ENCODE results near the gene CSRP3.
A peak's percentile ranks its signal among the peaks of the same experiment; 100 is the strongest.

CSRP3 gene

GRCh38 chr11:19241260-19242178, 39.7 kb upstream of the CSRP3 start (continued):
- TF ChIP-seq BACH2 (CRISPR knock-in tag; IDR thresholded peaks at IDR 0.05; ENCODE audit: borderline replicate concordance): no peak

- ATAC-seq: peak; percentile 95
- no peak for TF ChIP-seq CSDC2 (CRISPR knock-in tag; IDR thresholded peaks at IDR 0.05)
- no peak for TF ChIP-seq PPARA (CRISPR knock-in tag; IDR thresholded peaks at IDR 0.05; ENCODE audit: borderline replicate concordance)
- no peak for TF ChIP-seq ZFP30 (CRISPR knock-in tag; IDR thresholded peaks at IDR 0.05)
- TF ChIP-seq ZNF8 (CRISPR knock-in tag; IDR thresholded peaks at IDR 0.05): no peak
- TF ChIP-seq ZC3H10 (CRISPR knock-in tag; IDR thresholded peaks at IDR 0.05): no peak
- no peak for TF ChIP-seq ISL1 (CRISPR knock-in tag; IDR thresholded peaks at IDR 0.05)
- TF ChIP-seq ZNF70 (CRISPR knock-in tag; IDR thresholded peaks at IDR 0.05): no peak
- TF ChIP-seq TSHZ2 (CRISPR knock-in tag; IDR thresholded peaks at IDR 0.05): no peak
- no peak for TF ChIP-seq ZFP3 (CRISPR knock-in tag; IDR thresholded peaks at IDR 0.05)
- TF ChIP-seq BACH2 (CRISPR knock-in tag; IDR thresholded peaks at IDR 0.05; ENCODE audit: borderline replicate concordance): no peak
- TF ChIP-seq TCF4 (CRISPR knock-in tag; IDR thresholded peaks at IDR 0.05; ENCODE audit: borderline replicate concordance): no peak
- TF ChIP-seq TOX (CRISPR knock-in tag; IDR thresholded peaks at IDR 0.05; ENCODE audit: borderline replicate concordance): no peak
- TF ChIP-seq RARB (CRISPR knock-in tag; IDR thresholded peaks at IDR 0.05): no peak
- TF ChIP-seq ARNTL (CRISPR knock-in tag; IDR thresholded peaks at IDR 0.05; ENCODE audit: borderline replicate concordance, low read depth): no peak
- TF ChIP-seq SNAI2 (CRISPR knock-in tag; IDR thresholded peaks at IDR 0.05): no peak
- no peak for TF ChIP-seq ESRRG (CRISPR knock-in tag; IDR thresholded peaks at IDR 0.05)
- TF ChIP-seq GLIS3 (CRISPR knock-in tag; IDR thresholded peaks at IDR 0.05): no peak
- no peak for TF ChIP-seq ZNF565 (CRISPR knock-in tag; conservative IDR thresholded peaks at IDR 0.05; ENCODE audit: low read depth)
These were observed 38.9 kb upstream of the CSRP3 start, which contains the start of gene E2F8 for GRCh38 chr11:19240420-19241259. Gene E2F8, minus strand, starts transcription at chr11:19240945. Its CDS starts 824 bp downstream, at chr11:19240121.

GRCh38 chr11:19239039-19239438, 37.3 kb upstream of the CSRP3 start:
- ATAC-seq: no peak
- TF ChIP-seq ZNF70 (CRISPR knock-in tag; IDR thresholded peaks at IDR 0.05) (no peak), RARB (CRISPR knock-in tag; IDR thresholded peaks at IDR 0.05) (no peak), ARNTL (CRISPR knock-in tag; IDR thresholded peaks at IDR 0.05; ENCODE audit: borderline replicate concordance, low read depth) (no peak), SNAI2 (CRISPR knock-in tag; IDR thresholded peaks at IDR 0.05) (no peak), CSRNP3 (CRISPR knock-in tag; IDR thresholded peaks at IDR 0.05) (no peak), POU6F1 (CRISPR knock-in tag; IDR thresholded peaks at IDR 0.05; ENCODE audit: borderline replicate concordance, low read depth) (no peak), ZC3H10 (CRISPR knock-in tag; IDR thresholded peaks at IDR 0.05) (no peak), ZNF8 (CRISPR knock-in tag; IDR thresholded peaks at IDR 0.05) (no peak), PATZ1 (CRISPR knock-in tag; IDR thresholded peaks at IDR 0.05; ENCODE audit: borderline replicate concordance) (no peak), CSDC2 (CRISPR knock-in tag; IDR thresholded peaks at IDR 0.05) (no peak), PPARA (CRISPR knock-in tag; IDR thresholded peaks at IDR 0.05; ENCODE audit: borderline replicate concordance) (no peak), BACH2 (CRISPR knock-in tag; IDR thresholded peaks at IDR 0.05; ENCODE audit: borderline replicate concordance) (no peak), ESRRG (CRISPR knock-in tag; IDR thresholded peaks at IDR 0.05) (no peak), OSR1 (CRISPR knock-in tag; IDR thresholded peaks at IDR 0.05) (no peak)
